Keratinocyte (primary cell): ENCODE results near the gene EXOC4.

Experiments
- EZH2 ChIP-seq: IDR thresholded peaks from one replicate; pipeline ENCODE4 v1.6.1; 2012; ENCODE audit warnings: inconsistent platforms, mild to moderate bottlenecking, low read length, moderate library complexity
- TF ChIP-seq, protein P1 (sequence below), 3 experiments: IDR thresholded peaks in 1 of 3; conservative IDR thresholded peaks in 1 of 3; optimal IDR thresholded peaks in 1 of 3; 2 replicates in 2 of 3; 3 replicates in 1 of 3; pipeline versions ENCODE3 to v1.5.1; 2011; ENCODE audit warnings: low read length in 3 of 3, mild to moderate bottlenecking in 3 of 3, moderate library complexity in 2 of 3, control low read depth in 1 of 3, inconsistent platforms in 1 of 3; ENCODE audit not compliant: insufficient read depth in 2 of 3; ENCODE audit errors: extremely low read depth in 1 of 3

GRCh38 chr7:133389727-133390126, 136.8 kb downstream of the EXOC4 start:
- TF ChIP-seq, protein P1, sequence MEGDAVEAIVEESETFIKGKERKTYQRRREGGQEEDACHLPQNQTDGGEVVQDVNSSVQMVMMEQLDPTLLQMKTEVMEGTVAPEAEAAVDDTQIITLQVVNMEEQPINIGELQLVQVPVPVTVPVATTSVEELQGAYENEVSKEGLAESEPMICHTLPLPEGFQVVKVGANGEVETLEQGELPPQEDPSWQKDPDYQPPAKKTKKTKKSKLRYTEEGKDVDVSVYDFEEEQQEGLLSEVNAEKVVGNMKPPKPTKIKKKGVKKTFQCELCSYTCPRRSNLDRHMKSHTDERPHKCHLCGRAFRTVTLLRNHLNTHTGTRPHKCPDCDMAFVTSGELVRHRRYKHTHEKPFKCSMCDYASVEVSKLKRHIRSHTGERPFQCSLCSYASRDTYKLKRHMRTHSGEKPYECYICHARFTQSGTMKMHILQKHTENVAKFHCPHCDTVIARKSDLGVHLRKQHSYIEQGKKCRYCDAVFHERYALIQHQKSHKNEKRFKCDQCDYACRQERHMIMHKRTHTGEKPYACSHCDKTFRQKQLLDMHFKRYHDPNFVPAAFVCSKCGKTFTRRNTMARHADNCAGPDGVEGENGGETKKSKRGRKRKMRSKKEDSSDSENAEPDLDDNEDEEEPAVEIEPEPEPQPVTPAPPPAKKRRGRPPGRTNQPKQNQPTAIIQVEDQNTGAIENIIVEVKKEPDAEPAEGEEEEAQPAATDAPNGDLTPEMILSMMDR (optimal IDR thresholded peaks at IDR 0.05 in 1 of 3, IDR thresholded peaks at IDR 0.05 in 1 of 3, conservative IDR thresholded peaks at IDR 0.05 in 1 of 3; ENCODE audit: extremely low read depth in 1 of 3, insufficient read depth in 2 of 3, low read length in 3 of 3), result no peak
- no peak for TF ChIP-seq EZH2
